ENCODE measurements around the gene PECR.

DNA sequence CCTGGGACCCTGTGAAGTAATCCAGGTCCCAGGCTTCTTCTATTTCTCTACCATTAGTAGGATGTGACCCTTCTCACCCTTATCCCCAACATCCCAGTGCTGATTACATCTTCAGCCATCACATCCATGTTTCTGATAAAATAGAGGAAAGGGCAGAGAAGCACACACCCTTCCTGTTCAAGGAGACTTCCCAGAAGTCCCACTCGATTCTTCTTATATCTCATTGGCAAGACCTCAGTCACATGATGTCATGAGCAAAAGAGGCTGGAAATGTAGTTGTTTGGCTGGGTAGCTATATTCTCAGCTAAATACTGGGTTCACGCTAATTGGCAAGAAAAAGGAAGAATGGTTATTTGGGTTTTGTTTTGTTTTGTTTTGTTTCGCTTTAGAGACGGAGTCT is 19.5 kb upstream of the PECR start:
- TF ChIP-seq CHD2 (IDR thresholded peaks at IDR 0.05; ENCODE audit: low read depth, low read length), result no peak
- TF ChIP-seq, protein P1, sequence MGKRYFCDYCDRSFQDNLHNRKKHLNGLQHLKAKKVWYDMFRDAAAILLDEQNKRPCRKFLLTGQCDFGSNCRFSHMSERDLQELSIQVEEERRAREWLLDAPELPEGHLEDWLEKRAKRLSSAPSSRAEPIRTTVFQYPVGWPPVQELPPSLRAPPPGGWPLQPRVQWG (CRISPR knock-in tag; IDR thresholded peaks at IDR 0.05; ENCODE audit: borderline replicate concordance, low read depth), result no peak
- no peak for TF ChIP-seq ZNF350 (CRISPR knock-in tag; IDR thresholded peaks at IDR 0.05; ENCODE audit: borderline replicate concordance, low read depth)
- no peak for TF ChIP-seq MBNL3 (CRISPR knock-in tag; conservative IDR thresholded peaks at IDR 0.05)
- TF ChIP-seq ZFP37 (CRISPR knock-in tag; IDR thresholded peaks at IDR 0.05; ENCODE audit: borderline replicate concordance), result no peak
- no peak for TF ChIP-seq ZNF780A (CRISPR knock-in tag; IDR thresholded peaks at IDR 0.05)
- TF ChIP-seq ELF3 (CRISPR knock-in tag; IDR thresholded peaks at IDR 0.05), result no peak
- TF ChIP-seq, protein P2, sequence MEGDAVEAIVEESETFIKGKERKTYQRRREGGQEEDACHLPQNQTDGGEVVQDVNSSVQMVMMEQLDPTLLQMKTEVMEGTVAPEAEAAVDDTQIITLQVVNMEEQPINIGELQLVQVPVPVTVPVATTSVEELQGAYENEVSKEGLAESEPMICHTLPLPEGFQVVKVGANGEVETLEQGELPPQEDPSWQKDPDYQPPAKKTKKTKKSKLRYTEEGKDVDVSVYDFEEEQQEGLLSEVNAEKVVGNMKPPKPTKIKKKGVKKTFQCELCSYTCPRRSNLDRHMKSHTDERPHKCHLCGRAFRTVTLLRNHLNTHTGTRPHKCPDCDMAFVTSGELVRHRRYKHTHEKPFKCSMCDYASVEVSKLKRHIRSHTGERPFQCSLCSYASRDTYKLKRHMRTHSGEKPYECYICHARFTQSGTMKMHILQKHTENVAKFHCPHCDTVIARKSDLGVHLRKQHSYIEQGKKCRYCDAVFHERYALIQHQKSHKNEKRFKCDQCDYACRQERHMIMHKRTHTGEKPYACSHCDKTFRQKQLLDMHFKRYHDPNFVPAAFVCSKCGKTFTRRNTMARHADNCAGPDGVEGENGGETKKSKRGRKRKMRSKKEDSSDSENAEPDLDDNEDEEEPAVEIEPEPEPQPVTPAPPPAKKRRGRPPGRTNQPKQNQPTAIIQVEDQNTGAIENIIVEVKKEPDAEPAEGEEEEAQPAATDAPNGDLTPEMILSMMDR (CRISPR knock-in tag; IDR thresholded peaks at IDR 0.05), result no peak
- TF ChIP-seq, protein P3, sequence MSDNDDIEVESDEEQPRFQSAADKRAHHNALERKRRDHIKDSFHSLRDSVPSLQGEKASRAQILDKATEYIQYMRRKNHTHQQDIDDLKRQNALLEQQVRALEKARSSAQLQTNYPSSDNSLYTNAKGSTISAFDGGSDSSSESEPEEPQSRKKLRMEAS (IDR thresholded peaks at IDR 0.05), result no peak
- no peak for TF ChIP-seq SP1 (IDR thresholded peaks at IDR 0.05)
- TF ChIP-seq SP1 (CRISPR knock-in tag; IDR thresholded peaks at IDR 0.05), result no peak
- no peak for TF ChIP-seq SETDB1 (CRISPR knock-in tag; IDR thresholded peaks at IDR 0.05; ENCODE audit: borderline replicate concordance)
- no peak for TF ChIP-seq PHF21A (CRISPR knock-in tag; IDR thresholded peaks at IDR 0.05)
- no peak for TF ChIP-seq MLLT10 (CRISPR knock-in tag; IDR thresholded peaks at IDR 0.05)
- TF ChIP-seq HDAC2 (CRISPR knock-in tag; IDR thresholded peaks at IDR 0.05), result no peak
